Left forelimb (tissue), 1 donor: ENCODE measurements around the gene ADSS2.
"Not testable (repeated sequence)": the region's sequence is repeated elsewhere in the genome, so short reads cannot be mapped to it uniquely, and the experiment has no call there.

Experiments used
- DNase-seq: peaks from one replicate; pipeline ENCODE4 v3.0.0-alpha.2; 2018; ENCODE audit warnings: low spot score

Gene ADSS2

GRCh38 chr1:244395965-244396364 lies 55.7 kb downstream of the ADSS2 start:
- DNase-seq, result no peak

GRCh38 chr1:244394826-244395765 lies 56.6 kb downstream of the ADSS2 start:
- DNase-seq, result no peak

- no peak for DNase-seq
Measured at GRCh38 chr1:244394346-244394745, 57.4 kb downstream of the ADSS2 start.

- no peak for DNase-seq
Measured at GRCh38 chr1:244393604-244394176, 58.0 kb downstream of the ADSS2 start.

GRCh38 chr1:244391761-244392160 lies 59.9 kb downstream of the ADSS2 start:
- no peak for DNase-seq

GRCh38 chr1:244388961-244389360 lies 62.7 kb downstream of the ADSS2 start:
- DNase-seq, result no peak

- DNase-seq, result no peak
Measured at GRCh38 chr1:244387415-244387814, 64.3 kb downstream of the ADSS2 start.

GRCh38 chr1:244386595-244386994 lies 65.1 kb downstream of the ADSS2 start:
- no peak for DNase-seq

- no peak for DNase-seq
Measured at GRCh38 chr1:244384066-244384465, 67.6 kb downstream of the ADSS2 start.

- DNase-seq, result no peak
Measured at GRCh38 chr1:244383278-244383884, 68.3 kb downstream of the ADSS2 start.

- DNase-seq, result no peak
Measured at GRCh38 chr1:244381878-244382565, 69.7 kb downstream of the ADSS2 start.

GRCh38 chr1:244376126-244376525 lies 75.6 kb downstream of the ADSS2 start:
- no peak for DNase-seq

GRCh38 chr1:244375051-244375450 lies 76.7 kb downstream of the ADSS2 start:
- DNase-seq, result no peak

GRCh38 chr1:244374484-244374883 lies 77.2 kb downstream of the ADSS2 start:
- DNase-seq, result not testable (repeated sequence)

GRCh38 chr1:244371242-244372141 lies 80.2 kb downstream of the ADSS2 start:
- no peak for DNase-seq

- DNase-seq, result no peak
Measured at GRCh38 chr1:244370060-244370637, 81.6 kb downstream of the ADSS2 start.

GRCh38 chr1:244369256-244370057 lies 82.3 kb downstream of the ADSS2 start:
- DNase-seq, result no peak

GRCh38 chr1:244368279-244368678 lies 83.4 kb downstream of the ADSS2 start:
- no peak for DNase-seq

GRCh38 chr1:244367399-244368114 lies 84.2 kb downstream of the ADSS2 start:
- no peak for DNase-seq
